AG20443 (cell line): ENCODE data around the gene ARHGAP27.

Source experiments
- DNase-seq: peaks from one replicate; pipeline ENCODE4 v3.0.0; 2012; ENCODE audit warnings: low spot score, mixed read lengths

The ARHGAP27 gene

DNA sequence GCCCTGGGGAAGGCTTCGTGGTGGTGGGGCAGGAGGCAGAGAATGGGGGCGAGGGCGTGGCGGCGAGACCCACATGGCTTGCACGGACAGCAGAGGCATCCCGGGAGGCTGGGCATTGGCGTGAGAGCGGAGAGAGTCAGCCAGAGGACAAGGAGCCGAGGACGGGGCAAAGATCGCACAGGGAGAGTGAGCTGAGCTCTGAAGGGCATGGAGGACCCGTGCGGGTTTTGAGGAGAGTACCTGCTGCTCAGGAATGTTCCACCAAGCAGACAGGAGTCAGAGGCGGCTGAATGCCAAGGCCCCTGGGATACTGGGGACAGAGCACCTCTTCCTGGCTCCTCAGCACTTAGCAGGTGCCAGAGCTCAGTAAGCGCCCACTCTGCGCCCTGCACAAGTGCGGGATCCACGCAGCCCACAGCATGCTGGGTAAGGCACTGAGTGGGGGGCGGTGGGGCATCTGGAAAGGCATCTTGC lies 47.8 kb downstream of the ARHGAP27 start:
- no peak for DNase-seq

DNA sequence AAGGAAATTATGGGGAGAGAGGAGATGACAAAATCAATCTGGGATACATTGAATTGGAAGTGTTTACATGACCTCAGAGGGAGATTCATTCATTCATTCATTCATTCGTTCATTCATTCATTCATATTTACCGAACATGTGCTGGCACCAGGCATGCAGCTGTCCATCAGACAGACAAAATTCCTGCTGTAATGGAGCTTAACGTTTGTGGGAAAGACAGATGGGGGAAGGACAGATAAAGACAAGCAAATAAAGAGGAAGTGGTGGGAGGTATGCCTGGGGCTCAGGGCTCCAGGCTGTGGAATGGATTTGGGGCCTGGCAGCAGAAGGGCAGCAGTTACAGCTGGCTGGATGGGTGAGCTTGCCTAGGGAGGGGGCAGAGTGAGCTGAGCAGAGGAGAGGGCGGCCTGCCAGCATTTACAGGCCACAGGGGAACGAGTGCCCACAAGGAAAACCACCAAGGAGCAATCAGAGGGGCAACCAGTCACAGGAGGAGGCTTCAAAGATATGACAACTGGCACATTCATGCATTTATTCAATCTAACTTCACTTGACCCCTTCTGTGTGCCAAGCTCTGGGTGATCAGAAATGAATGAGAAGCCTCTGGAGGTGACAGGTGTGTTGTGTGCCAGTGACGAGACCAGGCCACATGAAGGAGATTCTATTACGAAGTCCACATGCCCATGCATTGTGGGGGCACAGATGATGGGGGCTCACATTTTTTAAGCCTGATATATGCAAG lies 48.5 kb downstream of the ARHGAP27 start:
- DNase-seq, result no peak

DNA sequence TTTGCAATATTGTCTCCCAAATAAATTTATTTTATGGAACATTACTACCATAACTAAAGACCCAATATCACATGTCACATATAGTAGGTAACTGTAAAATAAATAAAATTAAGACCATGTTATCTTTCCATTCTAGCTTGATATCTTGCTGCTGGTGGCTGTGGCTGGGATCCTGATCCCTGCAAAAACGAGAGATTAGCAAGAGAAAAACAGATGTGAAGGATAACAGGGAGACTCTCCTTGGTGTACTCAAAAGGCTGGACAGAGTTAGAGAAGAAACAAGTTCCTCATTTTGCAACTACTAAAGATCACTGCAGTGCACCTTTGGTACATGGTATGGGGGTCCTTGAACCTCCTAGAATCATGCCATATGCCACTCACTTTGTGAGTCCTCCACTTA lies 49.7 kb downstream of the ARHGAP27 start:
- DNase-seq, result no peak

DNA sequence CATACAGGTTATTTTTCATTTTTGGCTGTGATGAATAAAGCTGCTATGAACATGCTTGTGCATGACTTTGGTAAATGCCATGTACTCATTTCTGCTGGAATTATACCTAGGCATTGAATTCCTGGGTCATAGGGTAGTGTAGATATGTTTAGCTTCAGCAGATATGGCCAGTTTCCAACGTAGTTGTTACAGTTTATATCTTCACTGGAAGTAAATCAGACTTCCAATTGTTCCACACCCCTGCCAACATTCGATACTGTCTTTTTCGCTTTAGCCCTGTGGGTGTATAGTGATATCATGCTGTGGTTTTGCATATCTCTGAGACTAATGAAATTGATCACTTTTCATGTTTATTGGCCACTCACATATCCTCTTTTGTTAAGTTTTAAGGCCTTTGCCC lies 50.4 kb downstream of the ARHGAP27 start:
- DNase-seq, result no peak

DNA sequence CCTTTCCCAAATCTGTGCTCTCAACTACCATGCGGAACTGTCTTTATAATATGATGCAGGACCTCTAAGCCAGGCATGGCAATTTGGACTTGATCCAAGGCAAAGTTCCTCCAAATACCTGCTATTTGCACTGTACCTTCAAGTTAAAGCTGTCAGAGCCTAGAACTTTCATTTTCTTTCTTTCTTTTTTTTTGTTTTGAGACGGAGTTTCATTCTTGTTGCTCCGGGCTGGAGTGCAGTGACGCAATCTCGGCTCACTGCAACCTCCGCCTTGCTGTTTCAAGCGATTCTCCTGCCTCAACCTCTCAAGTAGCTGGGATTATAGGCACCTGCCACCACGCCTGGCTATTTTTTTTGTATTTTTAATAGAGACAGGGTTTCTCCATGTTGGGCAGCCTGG lies 51.7 kb downstream of the ARHGAP27 start:
- DNase-seq, result no peak

DNA sequence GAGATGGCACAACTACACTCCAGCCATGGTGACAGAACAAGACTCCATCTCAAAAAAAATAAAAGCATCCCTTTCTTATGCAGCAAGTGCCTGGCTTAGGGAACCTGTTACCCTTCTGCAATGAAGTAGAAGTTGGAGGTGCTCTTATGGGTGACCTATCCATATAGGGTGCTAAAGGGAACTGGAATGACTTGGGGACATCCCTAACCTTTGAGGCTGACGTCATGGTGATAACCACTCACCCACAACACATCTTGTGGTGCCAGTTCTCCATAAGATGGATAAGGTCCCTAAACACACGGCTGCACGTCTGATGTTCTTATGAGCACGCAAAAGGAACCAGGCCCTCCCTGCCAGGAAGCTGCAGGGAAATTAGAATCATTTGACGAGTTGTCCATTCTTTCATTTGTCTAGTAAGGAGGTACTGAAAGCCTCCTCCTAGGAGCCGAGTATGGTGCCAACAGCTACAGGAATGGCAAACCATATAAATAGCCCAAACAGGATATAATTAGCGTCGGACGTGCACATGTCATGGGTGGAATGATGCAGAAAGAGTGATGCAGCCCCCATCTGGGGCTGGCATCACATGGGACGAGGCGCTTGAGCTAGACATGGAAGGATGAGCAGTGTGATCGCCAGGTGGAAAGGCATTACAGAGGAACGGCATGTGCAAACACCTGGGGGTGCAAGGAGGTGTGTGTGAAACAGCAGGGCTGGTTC lies 52.5 kb downstream of the ARHGAP27 start:
- DNase-seq, result no peak

DNA sequence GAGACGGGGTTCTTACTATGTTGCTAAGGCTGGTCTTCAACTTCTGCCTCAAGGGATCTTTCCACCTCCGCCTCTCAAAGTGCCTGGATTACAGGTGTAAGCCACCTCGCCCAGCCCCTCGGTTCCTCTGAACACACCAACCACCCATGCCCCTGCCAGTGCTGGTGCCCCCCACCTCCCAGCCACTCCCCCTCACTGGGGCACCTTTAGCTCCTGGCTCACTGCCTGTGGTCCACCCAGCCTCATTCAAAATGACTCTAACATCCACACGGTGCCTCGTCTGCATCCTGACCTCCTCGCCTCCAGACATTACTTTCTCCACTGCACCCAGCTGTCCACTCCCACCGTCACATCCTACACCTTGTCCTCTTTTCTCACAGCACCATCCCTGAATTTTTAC lies 55.3 kb downstream of the ARHGAP27 start:
- DNase-seq, result no peak

DNA sequence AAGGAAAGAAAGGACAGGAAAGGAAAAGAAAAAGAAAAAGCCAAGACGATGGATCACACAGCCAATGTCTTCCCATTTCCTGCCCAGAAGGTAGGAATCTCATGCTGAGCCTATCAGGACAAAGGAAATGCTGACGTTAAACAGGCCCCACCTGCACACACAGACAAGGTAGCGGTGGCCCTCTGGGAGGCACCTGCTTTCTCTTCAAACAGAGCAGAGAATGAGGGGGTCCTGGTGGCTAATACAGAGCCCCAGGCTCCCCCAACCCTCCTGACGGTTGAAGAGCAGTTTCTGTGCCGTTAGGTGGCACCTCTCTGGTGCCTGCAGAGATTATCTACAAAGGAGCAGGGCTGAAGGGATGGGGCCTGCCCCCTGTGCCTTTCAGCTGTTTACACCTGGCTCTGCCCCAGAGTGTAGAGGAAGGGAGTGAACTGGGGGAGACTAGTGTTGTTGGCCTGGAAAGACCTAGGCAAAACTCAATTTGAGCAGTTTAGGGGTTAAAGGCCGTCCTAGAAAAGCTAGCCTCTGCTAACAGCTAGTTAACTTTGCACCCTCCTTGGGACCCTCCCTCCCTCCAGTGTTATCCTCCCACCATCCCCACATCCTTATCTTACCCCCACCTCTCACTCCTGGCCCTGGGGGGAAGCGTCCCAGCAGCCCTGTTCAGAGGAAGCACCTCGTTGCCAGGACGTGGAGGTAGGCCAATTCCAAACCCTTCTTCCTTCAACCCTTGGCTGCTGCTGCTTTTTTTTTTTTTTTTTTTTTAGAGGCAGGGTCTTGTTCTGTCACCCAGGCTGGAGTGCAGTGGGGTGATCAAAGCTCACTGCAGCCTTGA lies 56.3 kb downstream of the ARHGAP27 start:
- no peak for DNase-seq

DNA sequence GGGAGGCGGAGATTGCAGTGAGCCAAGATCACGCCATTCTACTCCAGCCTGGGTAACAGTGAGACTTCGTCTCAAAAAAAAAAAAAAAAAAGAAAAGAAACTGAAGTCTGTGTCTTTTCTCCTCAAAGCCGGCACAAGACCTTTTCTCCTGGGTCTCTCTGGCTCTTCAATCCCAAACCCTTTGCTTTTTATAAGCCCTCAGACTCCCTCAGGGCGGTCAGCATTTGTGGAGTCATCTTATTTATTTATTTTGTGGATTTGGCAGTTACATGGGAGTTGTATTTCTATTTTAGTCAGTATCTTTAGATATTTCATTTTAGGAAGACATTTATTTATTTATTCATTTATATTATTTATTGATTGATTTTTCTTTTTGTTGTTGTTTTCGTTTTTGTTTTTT lies 58.2 kb downstream of the ARHGAP27 start:
- no peak for DNase-seq

DNA sequence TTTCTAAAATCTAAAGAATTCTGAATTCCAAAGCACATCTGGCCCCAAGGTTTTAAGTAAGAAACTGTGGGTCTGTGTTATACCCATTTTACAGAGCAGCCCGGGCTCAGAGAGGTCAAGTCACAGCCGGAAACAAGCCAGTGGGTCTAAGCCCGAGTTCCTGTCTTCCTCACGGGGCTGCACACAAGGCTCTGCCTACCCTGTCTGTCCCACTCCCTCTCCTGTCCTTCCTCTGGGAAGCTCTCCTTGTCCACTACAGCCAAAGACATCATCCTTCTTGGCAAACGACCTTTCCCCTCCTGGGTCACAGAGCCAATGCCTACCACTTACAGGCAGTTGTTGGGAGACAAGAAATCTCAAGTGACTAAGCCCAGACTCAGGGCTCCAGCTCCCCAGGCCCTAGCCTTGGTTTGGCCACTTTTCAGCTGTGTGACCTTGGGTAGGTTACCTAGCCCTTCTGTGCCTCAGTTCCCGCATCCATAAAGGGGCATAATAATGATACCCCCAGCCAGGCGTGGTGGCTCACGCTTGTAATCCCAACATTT lies 60.3 kb downstream of the ARHGAP27 start:
- no peak for DNase-seq

DNA sequence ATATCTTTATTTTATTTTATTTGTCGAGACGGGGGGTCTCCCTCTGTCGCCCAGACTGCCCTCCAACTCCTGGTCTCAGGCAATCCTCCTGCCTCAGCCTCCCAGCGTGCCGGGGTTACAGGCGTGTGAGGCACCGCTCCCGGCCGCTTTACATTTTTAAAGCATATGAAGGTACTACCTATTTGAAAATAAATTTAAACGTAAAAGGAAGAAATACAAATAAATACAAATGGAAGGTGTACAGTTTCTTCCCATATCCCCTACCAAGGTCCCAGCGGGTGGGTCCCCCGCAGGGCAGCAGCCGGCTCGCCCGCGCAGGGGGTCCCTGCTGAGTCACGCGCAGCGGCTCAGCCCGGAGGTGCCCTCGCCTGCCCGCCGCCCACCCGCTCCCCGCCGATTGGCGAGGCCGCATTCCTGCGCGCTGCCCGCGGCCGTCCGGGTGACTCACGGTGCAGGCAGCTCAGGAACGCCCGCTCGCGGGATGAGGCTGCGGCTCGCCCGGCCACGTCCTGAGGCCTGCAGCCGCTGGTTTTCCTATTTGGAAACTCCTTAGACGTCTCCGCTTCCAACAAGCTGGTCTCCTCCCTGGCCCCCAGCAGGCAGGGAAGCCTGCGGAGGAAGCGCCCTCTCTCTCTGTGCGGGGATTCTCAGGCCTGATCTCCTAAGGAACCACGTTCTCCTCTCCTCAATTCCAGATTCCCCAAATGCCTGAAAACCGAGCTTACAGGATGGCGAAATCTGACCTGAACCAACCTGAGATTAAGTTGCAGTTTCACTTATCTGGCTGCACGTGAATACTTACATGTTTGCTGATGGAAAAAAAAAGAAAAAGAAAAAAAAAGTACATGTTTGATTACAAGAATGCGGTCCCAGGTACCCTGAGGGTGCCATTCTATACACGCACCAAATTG lies 61.0 kb downstream of the ARHGAP27 start:
- peak; percentile 98 for DNase-seq

DNA sequence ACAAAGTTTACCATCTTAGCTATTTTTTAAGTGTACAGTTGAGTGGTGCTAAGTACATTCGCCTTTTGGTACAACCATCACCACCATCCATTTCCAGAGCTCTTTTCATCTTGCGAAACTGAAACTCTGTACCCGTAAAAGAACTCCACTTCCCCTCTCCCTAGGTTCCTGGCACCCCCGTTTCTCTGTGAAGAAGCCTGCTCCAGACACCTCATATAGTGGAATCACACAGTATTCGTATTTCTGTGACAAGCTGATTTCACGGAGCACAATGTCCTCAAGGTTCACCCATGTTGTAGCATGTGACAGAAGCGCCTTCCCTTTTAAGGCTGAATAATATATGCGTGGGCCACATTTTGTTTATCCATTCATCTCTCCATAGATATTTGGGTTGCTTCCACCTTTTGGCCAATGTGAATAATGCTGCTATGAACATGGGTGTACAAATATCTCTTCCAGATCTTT lies 61.7 kb downstream of the ARHGAP27 start:
- no peak for DNase-seq

DNA sequence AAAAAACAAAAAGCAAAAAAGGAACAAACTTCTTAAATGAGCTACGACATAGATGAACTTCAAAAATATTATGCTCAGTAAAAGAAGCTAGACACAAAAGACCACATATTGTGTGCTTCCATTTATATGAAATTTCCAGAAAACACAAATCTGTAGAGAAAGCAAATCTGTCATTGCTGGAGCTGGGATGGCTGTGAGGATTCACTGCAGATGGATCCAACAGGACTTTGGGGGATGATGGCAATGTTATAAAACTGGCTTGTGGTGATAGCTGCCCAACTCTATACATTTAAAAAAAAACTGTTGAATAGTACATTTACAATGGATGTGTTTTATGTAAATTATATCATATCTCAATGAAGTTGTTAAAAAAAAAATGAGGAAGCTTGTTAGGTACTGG lies 63.2 kb downstream of the ARHGAP27 start:
- DNase-seq, result no peak

DNA sequence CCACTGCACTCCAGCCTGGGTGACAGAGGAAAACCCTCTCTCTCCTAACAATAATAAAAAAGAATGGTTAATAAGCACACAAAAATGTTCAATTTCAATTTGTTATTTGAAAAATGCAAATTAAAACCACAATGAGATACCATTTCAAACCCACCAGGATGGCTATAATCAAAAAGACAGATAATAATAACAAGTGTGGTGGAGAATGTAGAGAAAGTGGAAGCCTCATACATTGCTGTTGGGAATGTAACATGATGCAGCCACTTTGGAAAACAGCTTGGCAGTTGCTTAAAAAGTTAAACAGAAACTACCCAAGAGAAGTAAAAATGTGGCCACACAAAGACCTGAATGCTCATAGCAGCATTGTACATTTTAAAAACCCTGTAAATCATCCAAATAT lies 64.0 kb downstream of the ARHGAP27 start:
- no peak for DNase-seq

DNA sequence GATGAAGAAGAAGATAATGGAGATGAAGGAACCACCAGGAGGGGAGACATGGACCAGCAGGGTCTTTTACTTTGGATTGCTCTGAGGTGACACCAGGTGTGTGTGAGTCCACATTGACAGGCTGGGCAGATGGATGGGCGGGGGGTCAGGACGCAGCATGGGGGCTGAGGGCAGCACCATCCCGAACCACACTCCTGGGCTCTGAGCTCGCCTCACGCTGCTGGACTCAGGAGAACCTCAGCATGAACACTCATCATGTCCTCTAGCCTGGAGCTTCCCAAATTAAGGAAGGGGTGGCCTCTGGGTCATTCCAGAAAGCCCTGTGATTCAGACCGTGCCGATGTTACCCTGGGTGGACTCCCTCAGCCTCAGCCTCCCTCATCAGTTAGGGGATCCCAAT lies 65.5 kb downstream of the ARHGAP27 start:
- no peak for DNase-seq

DNA sequence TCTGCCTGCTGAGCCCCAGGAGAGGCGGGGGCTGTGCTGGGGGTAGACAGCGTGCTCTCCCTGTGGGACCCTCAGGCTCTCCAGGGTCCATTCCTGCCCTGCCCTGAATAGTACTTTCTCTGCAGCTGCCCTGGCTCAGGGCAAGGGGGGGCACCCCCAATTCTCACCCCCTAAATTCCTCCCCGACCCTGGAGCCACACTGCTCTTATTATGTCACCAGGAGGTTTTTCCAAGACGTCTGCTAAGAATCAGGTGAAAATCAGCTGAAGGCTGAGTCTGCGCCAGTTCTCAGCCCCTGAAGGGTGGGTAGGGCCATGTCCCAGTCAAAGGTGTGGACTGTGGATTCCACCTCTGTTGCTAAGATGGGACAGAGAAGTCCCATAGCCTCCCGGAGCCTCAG lies 66.0 kb downstream of the ARHGAP27 start:
- DNase-seq, result no peak

DNA sequence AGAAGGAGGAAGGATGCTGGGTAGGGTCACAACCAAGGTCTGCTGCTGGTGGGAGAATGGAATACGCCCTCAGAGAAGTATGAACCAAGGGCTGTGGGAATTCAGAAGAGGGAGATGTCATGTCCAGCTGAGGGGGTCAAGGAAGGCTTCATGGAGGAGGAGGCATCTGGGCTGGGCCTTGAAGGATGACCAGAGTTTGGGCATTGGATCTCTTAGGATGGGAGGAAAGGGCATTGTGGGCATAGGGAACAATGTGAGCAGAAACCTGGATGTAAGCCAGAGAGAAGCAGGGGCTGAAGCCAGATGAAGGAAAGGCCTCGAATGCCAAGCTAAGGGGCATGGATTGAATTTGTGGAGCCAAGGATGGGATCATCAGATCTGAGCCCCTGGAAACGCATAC lies 66.6 kb downstream of the ARHGAP27 start:
- DNase-seq, result no peak

DNA sequence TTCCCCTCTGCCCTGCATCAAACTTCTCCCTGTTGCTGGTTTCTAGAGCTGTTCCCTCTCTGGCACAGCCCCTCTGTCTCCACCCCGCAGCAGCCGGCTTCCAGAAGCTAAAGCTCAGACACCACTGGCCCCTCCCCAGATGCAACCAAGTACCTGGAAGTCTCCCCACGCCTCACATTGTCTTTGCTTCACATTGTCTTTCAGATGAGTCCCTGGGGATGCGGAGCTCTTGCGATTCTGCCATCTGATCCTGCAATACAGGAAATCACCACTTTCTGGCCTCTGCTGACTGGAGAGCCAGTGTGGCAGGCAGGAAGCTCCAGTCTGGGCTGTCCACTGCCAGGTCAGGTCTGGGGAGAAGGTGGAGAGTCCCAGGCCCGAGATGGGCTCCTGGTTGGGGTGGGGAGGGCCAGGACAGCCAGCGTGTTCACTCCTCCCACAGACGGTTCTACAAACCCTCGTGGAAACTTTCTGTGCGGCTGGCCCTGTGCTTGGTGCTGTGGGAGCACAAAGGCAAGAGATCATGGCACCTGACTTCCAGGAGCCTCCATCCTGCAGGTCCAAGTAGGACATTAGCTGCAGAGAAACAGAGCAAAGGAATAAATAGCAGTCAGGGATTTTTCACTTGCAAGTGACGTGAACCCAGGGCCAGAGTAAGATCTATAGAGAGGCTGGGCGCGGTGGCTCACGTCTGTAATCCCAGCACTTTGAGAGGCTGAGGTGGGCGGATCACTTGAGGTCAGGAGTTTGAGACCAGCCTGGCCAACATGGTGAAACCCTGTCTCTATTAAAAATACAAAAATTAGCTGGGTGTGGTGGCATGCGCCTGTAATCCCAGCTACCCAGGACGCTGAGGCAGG lies 67.9 kb downstream of the ARHGAP27 start:
- peak; percentile 52 for DNase-seq

DNA sequence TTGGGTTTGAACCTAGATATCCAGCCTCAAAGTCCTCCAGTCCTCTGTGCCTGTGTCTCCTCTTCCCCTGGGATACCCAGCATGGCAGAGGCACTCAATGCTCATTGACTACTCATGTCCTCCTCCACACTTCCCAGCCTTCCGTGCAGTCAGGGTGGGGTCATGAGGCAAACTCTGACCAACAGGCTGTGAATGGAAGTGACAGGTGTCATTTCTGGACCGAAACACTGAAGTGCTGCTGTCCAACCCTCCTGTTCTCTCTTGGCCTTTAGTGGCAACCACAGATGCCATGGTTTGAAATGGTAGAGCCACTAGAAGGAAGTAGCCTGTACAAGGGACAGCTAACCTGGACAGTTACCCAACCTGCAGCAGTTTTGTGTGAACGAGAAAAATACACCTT lies 69.2 kb downstream of the ARHGAP27 start:
- no peak for DNase-seq

DNA sequence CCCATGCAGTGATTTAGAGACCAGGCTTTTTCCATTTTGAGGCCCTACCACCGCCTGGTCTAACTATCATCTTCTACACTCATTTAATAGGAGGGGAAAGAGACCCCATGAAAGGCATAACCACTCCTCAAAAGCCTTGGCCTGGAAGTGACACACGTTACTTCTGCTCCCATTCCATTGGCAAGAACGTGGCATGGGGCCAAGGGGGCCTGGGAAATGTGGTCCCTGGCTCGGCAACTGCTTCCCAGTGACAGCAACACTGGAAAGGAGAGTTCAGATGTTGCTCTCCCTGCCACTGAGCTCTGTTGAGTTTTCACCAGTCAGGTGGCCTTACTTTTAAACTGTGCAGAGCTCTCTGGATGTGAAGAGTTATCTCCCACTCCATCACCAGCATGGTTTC lies 70.7 kb downstream of the ARHGAP27 start:
- DNase-seq, result no peak
